HepG2 (cell line): Measurements from ENCODE around the gene PDGFRB. TPM values are rescaled to one million over a fixed set of nuclear protein-coding genes. Genes with fewer than 3 reads are reported as not detected.

ENCODE experiments used
- ATAC-seq: fragments of 200-7000 bp; cut with Tn5 transposase; 3 replicates; pipeline ENCODE4 v1.9.1; 2020; ENCODE audit warnings: mild to moderate bottlenecking, moderate library complexity
- BruUV-seq: library from RNA; stranded (reverse); fragments of 400-500 nt; replicated peaks from 2 replicates; lab custom pipeline; 2021; lab: Mats Ljungman, UMichigan
- CTCF ChIA-PET: fragments of 300-600 bp; formaldehyde crosslinking; extraction: SDS; loops from one replicate; lab custom pipeline; 2021; ENCODE audit warnings: low total read pairs, inconsistent platforms, low intra/inter-chr PET ratio; lab: Yijun Ruan, JAX
- POLR2A ChIA-PET: fragments of 350-600 bp; sonication (Branson Sonifier 250); formaldehyde crosslinking; loops from one replicate; lab custom pipeline; 2020; ENCODE audit warnings: antibody characterized with exemption, inconsistent platforms; lab: Yijun Ruan, JAX
- DNase-seq: peaks from one replicate; pipeline ENCODE4 v3.0.0-alpha.2; 2015; ENCODE audit warnings: low spot score
- FAIRE-seq: peaks from 3 replicates; lab custom pipeline; 2011; peaks lifted over from hg19 to GRCh38; lab: Jason Lieb, UNC
- H2AFZ ChIP-seq: one replicate; pipeline ENCODE4 v1.6.1; 2011; ENCODE audit warnings: low read length, inconsistent platforms
- H3K27ac ChIP-seq: fragments of 300-600 bp; 3 replicates; pipeline ENCODE4 v1.8.0; 2011; ENCODE audit warnings: mixed run types, mild to moderate bottlenecking, mixed read lengths, low read length, inconsistent platforms; ENCODE audit not compliant: insufficient read depth; ENCODE audit errors: extremely low read length
- H3K27me3 ChIP-seq, 2 experiments: fragments of 200-600 bp in 1 of 2; 2 replicates in 1 of 2; 3 replicates in 1 of 2; pipeline versions ENCODE4 v1.6.0 to v1.8.0; 2011; ENCODE audit warnings: low read length in 2 of 2, mild to moderate bottlenecking in 2 of 2, moderate library complexity in 2 of 2, inconsistent platforms in 1 of 2; ENCODE audit not compliant: insufficient read depth in 2 of 2, control insufficient read depth in 1 of 2
- H3K36me3 ChIP-seq, 2 experiments: fragments of 200-600 bp in 1 of 2; replicated peaks in 1 of 2; 2 replicates in 1 of 2; 3 replicates in 1 of 2; pipeline versions ENCODE4 v1.5.1 to v1.8.0; 2011; ENCODE audit warnings: low read length in 2 of 2, inconsistent platforms in 1 of 2; ENCODE audit not compliant: insufficient read depth in 2 of 2, control insufficient read depth in 1 of 2
- H3K4me1 ChIP-seq: 2 replicates; pipeline ENCODE4 v1.5.1; 2012; ENCODE audit warnings: low read length, inconsistent platforms; ENCODE audit not compliant: insufficient read depth
- H3K4me2 ChIP-seq: 2 replicates; pipeline ENCODE4 v1.6.0; 2011; ENCODE audit warnings: low read depth, low read length, inconsistent platforms
- H3K4me3 ChIP-seq, 3 experiments: fragments of 200-600 bp in 1 of 3; sonication (generic), shearing (Covaris generic) in 1 of 3; replicated peaks in 1 of 3; 2 replicates each; pipeline ENCODE4 v1.5.1; 2011 to 2016; ENCODE audit warnings: low read length in 3 of 3, inconsistent platforms in 2 of 3, low read depth in 2 of 3, mild to moderate bottlenecking in 2 of 3, control low read depth in 1 of 3, mixed read lengths in 1 of 3; ENCODE audit not compliant: insufficient read depth in 1 of 3
- H3K79me2 ChIP-seq: one replicate; pipeline ENCODE4 v1.6.1; 2011; ENCODE audit warnings: low read length, inconsistent platforms; ENCODE audit not compliant: insufficient read depth
- H3K9ac ChIP-seq: 2 replicates; pipeline ENCODE4 v1.6.0; 2011; ENCODE audit warnings: mild to moderate bottlenecking, low read depth, low read length, inconsistent platforms; ENCODE audit not compliant: insufficient read depth
- H3K9me3 ChIP-seq: 2 replicates; pipeline ENCODE4 v1.5.1; 2012; ENCODE audit warnings: mild to moderate bottlenecking, low read length
- H4K20me1 ChIP-seq: 2 replicates; pipeline ENCODE4 v1.6.0; 2011; ENCODE audit warnings: inconsistent platforms, mild to moderate bottlenecking, low read length, moderate library complexity; ENCODE audit not compliant: insufficient read depth
- BCLAF1 ChIP-seq: fragments of 450-650 bp; IDR thresholded peaks from 2 replicates; pipeline ENCODE4 v1.6.1; 2017; ENCODE audit warnings: mild to moderate bottlenecking
- DPF2 ChIP-seq: sonication (generic); formaldehyde crosslinking; IDR thresholded peaks from 2 replicates; pipeline ENCODE4 v1.4.0; 2020; ENCODE audit warnings: mild to moderate bottlenecking, low read depth, missing genetic modification reagents, borderline replicate concordance
- FOXK1 ChIP-seq: sonication (generic); formaldehyde crosslinking; IDR thresholded peaks from 2 replicates; pipeline ENCODE4 v1.4.0; 2020; ENCODE audit warnings: low read depth, missing genetic modification reagents, borderline replicate concordance
- HDAC2 ChIP-seq: sonication (generic); formaldehyde crosslinking; IDR thresholded peaks from 2 replicates; pipeline ENCODE4 v1.4.0; 2020; ENCODE audit warnings: missing genetic modification reagents
- ISX ChIP-seq: sonication (generic); formaldehyde crosslinking; conservative IDR thresholded peaks from 2 replicates; pipeline ENCODE4 v1.5.0; 2020; ENCODE audit warnings: missing genetic modification reagents
- KLF13 ChIP-seq: sonication (generic); formaldehyde crosslinking; IDR thresholded peaks from 2 replicates; pipeline ENCODE4 v1.4.0; 2020; ENCODE audit warnings: mild to moderate bottlenecking, missing genetic modification reagents
- LBX2 ChIP-seq: sonication (generic); formaldehyde crosslinking; IDR thresholded peaks from 2 replicates; pipeline ENCODE4 v1.5.0; 2020; ENCODE audit warnings: missing genetic modification reagents, mild to moderate bottlenecking, borderline replicate concordance
- POGZ ChIP-seq: sonication (generic); formaldehyde crosslinking; IDR thresholded peaks from 2 replicates; pipeline ENCODE4 v1.4.0; 2020; ENCODE audit warnings: mild to moderate bottlenecking, missing genetic modification reagents
- RELA ChIP-seq: sonication (generic); formaldehyde crosslinking; IDR thresholded peaks from 2 replicates; pipeline ENCODE4 v1.4.0; 2020; ENCODE audit warnings: missing genetic modification reagents
- SYNCRIP ChIP-seq: fragments of 200-400 bp; formaldehyde crosslinking; IDR thresholded peaks from 2 replicates; pipeline ENCODE4 v1.6.1; 2018; ENCODE audit warnings: mild to moderate bottlenecking, low read depth, low read length; ENCODE audit not compliant: insufficient read depth
- USF2 ChIP-seq, 2 experiments: sonication (generic) in 1 of 2; formaldehyde crosslinking in 1 of 2; IDR thresholded peaks; 2 replicates each; pipeline versions ENCODE4 v1.5.1 to v1.6.1; 2011 to 2020; ENCODE audit warnings: borderline replicate concordance in 1 of 2, low read depth in 1 of 2, low read length in 1 of 2, mild to moderate bottlenecking in 1 of 2, missing genetic modification reagents in 1 of 2, moderate library complexity in 1 of 2
- ZNF589 ChIP-seq: sonication (generic); formaldehyde crosslinking; conservative IDR thresholded peaks from 2 replicates; pipeline ENCODE4 v1.8.0; 2022; ENCODE audit warnings: mild to moderate bottlenecking, moderate library complexity, missing genetic modification reagents
- WGBS: methylation state at CpG from one replicate; pipeline ENCODE4 v1.1.6; 2017; ENCODE audit warnings: low lambda C conversion rate; 5-methylcytosine and 5-hydroxymethylcytosine counted together
- in situ Hi-C: cut with HindIII; loops from 2 replicates; pipeline ENCODE4 v1.10.0; 2017; ENCODE audit warnings: low pct_unique_long_range_greater_than_20kb; ENCODE audit not compliant: extremely low pct_ligation_motif_present
- intact Hi-C: fragments of 100-400 bp; cut with micrococcal nuclease; formaldehyde crosslinking; loops from one replicate; pipeline ENCODE4 v1.10.0; 2022; ENCODE audit not compliant: unreplicated experiment
- polyA plus RNA-seq, 8 experiments: library from polyadenylated mRNA; depleted of rRNA in 3 of 8; stranded (reverse) in 7 of 8; unstranded in 1 of 8; fragments of >200 nt; fragmentation: Illumina TruSeq in 4 of 8; extraction: Trizol in 4 of 8; gene quantifications; 2 replicates each; pipeline versions ENCODE4 v1.2.1 to v1.2.3, GENCODE V29; 2011 to 2016; ENCODE audit warnings: low read depth in 4 of 8, missing spikeins in 1 of 8, mixed read lengths in 1 of 8; ENCODE audit not compliant: insufficient read depth in 1 of 8
- total RNA-seq, 5 experiments: library from RNA; depleted of rRNA; stranded (reverse); fragments of >200 nt; fragmentation: Illumina TruSeq; extraction: Trizol; gene quantifications; 2 replicates each; pipeline ENCODE4 v1.2.3, GENCODE V29; 2016; ENCODE audit warnings: low read depth in 1 of 5

Gene PDGFRB
- total and polyA plus RNA-seq, 2 of the 13 experiments (the other 11 are each of a cell fraction or from before 2014, with no cell fraction given): 4.0 to 21.0 TPM

GRCh38 chr5:150189326-150189725 is 33.7 kb upstream of the PDGFRB start:
- no peak for DNase-seq
- no peaks in the 10 kb centered on the region for H3K36me3 ChIP-seq
- H3K4me3 ChIP-seq: no peak overlapping the region
- no TSS peak for BruUV-seq
- intact Hi-C loops: no loop called here
- H4K20me1 ChIP-seq: no peaks in the 10 kb centered on the region
- no peaks in the 10 kb centered on the region for H3K9me3 ChIP-seq
- H3K27me3 ChIP-seq: peaks cover 0 to 25% of the 10 kb centered on the region in 2 experiments
- no peak for ATAC-seq
- no peak overlapping the region for H3K4me2 ChIP-seq
- no peak overlapping the region for H2AFZ ChIP-seq
- H3K4me1 ChIP-seq: peaks cover 28% of the 10 kb centered on the region
- ChIA-PET POLR2A (no interaction called here), CTCF (no interaction called here)
- H3K79me2 ChIP-seq: no peaks in the 10 kb centered on the region
- WGBS: 43% methylated on average over 3 of the region's 3 CpGs
- no peak overlapping the region for H3K9ac ChIP-seq
- TF ChIP-seq RELA (CRISPR knock-in tag) (no peak), SYNCRIP (no peak), ISX (no peak), LBX2 (no peak)
- in situ Hi-C loops: no loop called here
- H3K27ac ChIP-seq: no peak overlapping the region
- FAIRE-seq: no peak

- ATAC-seq (no peak), FAIRE-seq (no peak), DNase-seq (no peak)
- WGBS: 47% methylated on average over 2 of the region's 3 CpGs
- Histone ChIP-seq H3K27ac (no peak overlapping the region), H2AFZ (no peak overlapping the region), H3K9ac (no peak overlapping the region), H3K4me1 (peaks cover 29% of the 10 kb centered on the region), H3K27me3 (peaks cover 0 to 25% of the 10 kb centered on the region in 2 experiments), H3K9me3 (no peaks in the 10 kb centered on the region), H3K79me2 (no peaks in the 10 kb centered on the region), H4K20me1 (no peaks in the 10 kb centered on the region), H3K4me3 (no peak overlapping the region), H3K36me3 (no peaks in the 10 kb centered on the region), H3K4me2 (no peak overlapping the region)
- no TSS peak for BruUV-seq
- ChIA-PET POLR2A (no interaction called here), CTCF (no interaction called here)
- intact Hi-C loops (no loop called here), in situ Hi-C loops (no loop called here)
- TF ChIP-seq BCLAF1 (no peak), POGZ (CRISPR knock-in tag) (no peak), ZNF589 (CRISPR knock-in tag) (no peak), KLF13 (CRISPR knock-in tag) (no peak), FOXK1 (CRISPR knock-in tag) (no peak), HDAC2 (CRISPR knock-in tag) (no peak), DPF2 (CRISPR knock-in tag) (no peak), USF2 (IDR thresholded peaks at IDR 0.05; ENCODE audit: low read depth, low read length) (no peak), USF2 (CRISPR knock-in tag; IDR thresholded peaks at IDR 0.05; ENCODE audit: borderline replicate concordance) (no peak)
These were observed 32.6 kb upstream of the PDGFRB start for GRCh38 chr5:150188146-150188842.
